HL-60 (cell line): ENCODE measurements around the gene SF3B2.

ENCODE experiments used
- DNase-seq, 2 experiments: peaks; one replicate each; pipeline ENCODE4 v3.0.0-alpha.2; 2010 to 2020; ENCODE audit warnings: low read depth in 1 of 2, low spot score in 1 of 2
- H3K27ac ChIP-seq: fragments of 250-450 bp; sonication (Bioruptor Pico); replicated peaks from 2 replicates; pipeline ENCODE4 v1.5.1; 2020; ENCODE audit warnings: mild to moderate bottlenecking, moderate library complexity
- H3K27me3 ChIP-seq: fragments of 250-450 bp; sonication (Bioruptor Pico); 2 replicates; pipeline ENCODE4 v1.5.1; 2021; ENCODE audit warnings: mild to moderate bottlenecking, moderate library complexity; ENCODE audit not compliant: insufficient read depth, poor library complexity, severe bottlenecking
- H3K4me3 ChIP-seq: replicated peaks from 2 replicates; pipeline ENCODE4 v1.5.1; 2011; ENCODE audit warnings: mild to moderate bottlenecking, control low read depth, low read length; ENCODE audit not compliant: insufficient read depth
- CTCF ChIP-seq: IDR thresholded peaks from one replicate; pipeline ENCODE4 v1.5.1; 2011; ENCODE audit warnings: low read length, control low read depth, inconsistent platforms; ENCODE audit not compliant: insufficient read depth
- GABPA ChIP-seq: IDR thresholded peaks from 2 replicates; pipeline ENCODE4 v1.6.1; 2012; ENCODE audit warnings: low read depth
- POLR2AphosphoS5 ChIP-seq: IDR thresholded peaks from 2 replicates; pipeline ENCODE4 v1.6.1; 2012; ENCODE audit warnings: low read depth
- REST ChIP-seq: IDR thresholded peaks from 2 replicates; pipeline ENCODE4 v1.6.1; 2012; ENCODE audit warnings: low read depth; ENCODE audit not compliant: insufficient replicate concordance
- SPI1 ChIP-seq: IDR thresholded peaks from 2 replicates; pipeline ENCODE4 v1.6.1; 2012; ENCODE audit warnings: low read depth, mild to moderate bottlenecking, borderline replicate concordance

The SF3B2 gene

GRCh38 chr11:66082946-66083698, 31.0 kb downstream of the SF3B2 start:
- Histone ChIP-seq H3K27me3 (no peaks in the 10 kb centered on the region), H3K27ac (no peak overlapping the region), H3K4me3 (no peak overlapping the region)
- DNase-seq: no peak
- TF ChIP-seq CTCF (no peak), SPI1 (no peak), GABPA (no peak), REST (no peak), POLR2AphosphoS5 (no peak)

- no peak for DNase-seq
- TF ChIP-seq GABPA: no peak
- no peak for TF ChIP-seq CTCF
- TF ChIP-seq POLR2AphosphoS5: no peak
- no peak for TF ChIP-seq SPI1
- no peak for TF ChIP-seq REST
- Histone ChIP-seq H3K27me3 (no peaks in the 10 kb centered on the region), H3K27ac (no peak overlapping the region), H3K4me3 (no peak overlapping the region)
Observed at GRCh38 chr11:66083767-66084166, 31.6 kb downstream of the SF3B2 start.

- Histone ChIP-seq H3K27ac (no peak overlapping the region), H3K4me3 (no peak overlapping the region), H3K27me3 (no peaks in the 10 kb centered on the region)
- TF ChIP-seq POLR2AphosphoS5: no peak
- no peak for TF ChIP-seq SPI1
- TF ChIP-seq GABPA: no peak
- TF ChIP-seq CTCF: no peak
- TF ChIP-seq REST: no peak
- DNase-seq: no peak
Observed at GRCh38 chr11:66084821-66085475, 32.8 kb downstream of the SF3B2 start.
